Globus pallidus (tissue), 1 donor: ENCODE data around the gene RPL7A.
A peak's percentile ranks its signal among the peaks of the same experiment; 100 is the strongest.
"Not testable (repeated sequence)": the region's sequence is repeated elsewhere in the genome, so short reads cannot be mapped to it uniquely, and the experiment has no call there.

Experiments used
- DNase-seq: peaks from one replicate; pipeline ENCODE4 v3.0.0-alpha.2; 2015; ENCODE audit warnings: low spot score

RPL7A gene

GRCh38 chr9:133347985-133348717 is at the start of gene RPL7A, which contains the start of gene MED22:
TSS of gene RPL7A (plus strand) at chr9:133348218. CDS start at chr9:133348244, 26 bp downstream.
TSS of gene MED22 (minus strand) at chr9:133348131. CDS start at chr9:133346662, 1,469 bp downstream.
- DNase-seq = peak; percentile 94

- not testable (repeated sequence) for DNase-seq
These were observed 48.0 kb upstream of the RPL7A start for GRCh38 chr9:133299996-133300395.

- no peak for DNase-seq
These were observed 46.5 kb upstream of the RPL7A start for GRCh38 chr9:133301253-133302230.

GRCh38 chr9:133303266-133304157 is 44.5 kb upstream of the RPL7A start:
- no peak for DNase-seq

- no peak for DNase-seq
These were observed 43.9 kb upstream of the RPL7A start for GRCh38 chr9:133304158-133304470.

- DNase-seq = no peak
These were observed 43.3 kb upstream of the RPL7A start for GRCh38 chr9:133304477-133305377.

GRCh38 chr9:133305731-133306130 is 42.3 kb upstream of the RPL7A start:
- DNase-seq = no peak

- no peak for DNase-seq
These were observed 41.5 kb upstream of the RPL7A start for GRCh38 chr9:133306242-133307204.

- DNase-seq = no peak
These were observed 40.7 kb upstream of the RPL7A start for GRCh38 chr9:133307301-133307700.

- DNase-seq = no peak
These were observed 38.4 kb upstream of the RPL7A start for GRCh38 chr9:133309608-133310007.

- no peak for DNase-seq
These were observed 32.0 kb upstream of the RPL7A start for GRCh38 chr9:133315997-133316396.

- DNase-seq = not testable (repeated sequence)
These were observed 30.5 kb upstream of the RPL7A start for GRCh38 chr9:133317551-133317950.

GRCh38 chr9:133320421-133320881 is 27.6 kb upstream of the RPL7A start:
- no peak for DNase-seq

- no peak for DNase-seq
These were observed 26.5 kb upstream of the RPL7A start for GRCh38 chr9:133321411-133321935.

GRCh38 chr9:133322701-133323100 is 25.3 kb upstream of the RPL7A start:
- DNase-seq = no peak

- no peak for DNase-seq
These were observed 24.8 kb upstream of the RPL7A start for GRCh38 chr9:133323211-133323610.

- no peak for DNase-seq
These were observed 23.9 kb upstream of the RPL7A start for GRCh38 chr9:133323991-133324703.

GRCh38 chr9:133327021-133327420 is 21.0 kb upstream of the RPL7A start:
- not testable (repeated sequence) for DNase-seq
